Panc1 (cell line): ENCODE data around the gene CEP104. TPM values are rescaled to one million over a fixed set of nuclear protein-coding genes. Genes with fewer than 3 reads are reported as not detected.

Experiments used
- ATAC-seq: fragments of 200-7000 bp; cut with Tn5 transposase; 2 replicates; pipeline ENCODE4 v1.9.1; 2020; ENCODE audit warnings: mild to moderate bottlenecking, moderate library complexity
- BruUV-seq: library from RNA; stranded (reverse); fragments of 400-500 nt; replicated peaks from 2 replicates; lab custom pipeline; 2021; lab: Mats Ljungman, UMichigan
- CTCF ChIA-PET: fragments of 300-600 bp; sonication (Branson Sonifier 250); formaldehyde crosslinking; loops from one replicate; lab custom pipeline; 2022; ENCODE audit warnings: antibody characterized with exemption; lab: Charles Lee
- POLR2A ChIA-PET: fragments of 300-600 bp; sonication (Branson Sonifier 250); formaldehyde crosslinking; loops from one replicate; lab custom pipeline; 2022; ENCODE audit warnings: antibody characterized with exemption; lab: Charles Lee
- DNase-seq: peaks from one replicate; pipeline ENCODE4 v3.0.0-alpha.2; 2010; ENCODE audit warnings: low read depth, low spot score
- H3K27ac ChIP-seq: 2 replicates; pipeline ENCODE4 v1.5.1; 2011; ENCODE audit warnings: mild to moderate bottlenecking, low read length, inconsistent platforms
- H3K27me3 ChIP-seq: fragments of 200-500 bp; sonication (Bioruptor generic); 2 replicates; pipeline ENCODE4 v1.6.0; 2014; ENCODE audit warnings: low read length, inconsistent platforms; ENCODE audit not compliant: control insufficient read depth, insufficient read depth
- H3K36me3 ChIP-seq: fragments of 200-500 bp; sonication (Bioruptor generic); 2 replicates; pipeline ENCODE4 v1.5.1; 2014; ENCODE audit warnings: inconsistent platforms, mild to moderate bottlenecking, low read length, moderate library complexity; ENCODE audit not compliant: control insufficient read depth, insufficient read depth
- H3K4me1 ChIP-seq: 2 replicates; pipeline ENCODE4 v1.5.1; 2011; ENCODE audit warnings: inconsistent platforms, mild to moderate bottlenecking, low read length, moderate library complexity; ENCODE audit not compliant: control insufficient read depth, insufficient read depth
- H3K4me3 ChIP-seq, 2 experiments: 2 replicates each; pipeline ENCODE4 v1.5.1; 2011 to 2012; ENCODE audit warnings: low read depth in 2 of 2, low read length in 2 of 2, mild to moderate bottlenecking in 2 of 2, inconsistent platforms in 1 of 2, moderate library complexity in 1 of 2
- H3K9me3 ChIP-seq: fragments of 200-500 bp; sonication (Bioruptor generic); 2 replicates; pipeline ENCODE4 v1.5.1; 2014; ENCODE audit warnings: low read depth, mild to moderate bottlenecking, inconsistent platforms, low read length, moderate library complexity; ENCODE audit not compliant: control insufficient read depth, insufficient read depth
- POLR2AphosphoS5 ChIP-seq: IDR thresholded peaks from 2 replicates; pipeline ENCODE4 v1.6.1; 2012; ENCODE audit warnings: mild to moderate bottlenecking, low read depth, low read length, moderate library complexity
- REST ChIP-seq, 2 experiments: IDR thresholded peaks; 2 replicates each; pipeline ENCODE4 v1.6.1; 2011 to 2012; ENCODE audit warnings: low read depth in 2 of 2, control low read depth in 1 of 2, low read length in 1 of 2, mild to moderate bottlenecking in 1 of 2, moderate library complexity in 1 of 2; ENCODE audit not compliant: insufficient read depth in 1 of 2
- SIN3A ChIP-seq: IDR thresholded peaks from 2 replicates; pipeline ENCODE4 v1.6.1; 2012; ENCODE audit warnings: low read depth, mild to moderate bottlenecking, low read length, moderate library complexity, borderline replicate concordance; ENCODE audit not compliant: insufficient read depth
- TCF7L2 ChIP-seq: IDR thresholded peaks from 2 replicates; pipeline ENCODE4 v1.6.1; 2011; ENCODE audit warnings: mild to moderate bottlenecking, low read depth, low read length, inconsistent platforms
- in situ Hi-C: cut with HindIII; loops from 2 replicates; pipeline ENCODE4 v1.10.0; 2016; ENCODE audit warnings: low sequenced_read_pairs, low pct_unique_long_range_greater_than_20kb
- intact Hi-C: fragments of 100-400 bp; cut with micrococcal nuclease; formaldehyde crosslinking; loops from one replicate; pipeline ENCODE4 v1.10.0; 2022; ENCODE audit not compliant: unreplicated experiment
- total RNA-seq: library from RNA; stranded (reverse); gene quantifications from one replicate; pipeline ENCODE4 v1.2.1, GENCODE V29; 2021; ENCODE audit not compliant: unreplicated experiment
- TF ChIP-seq, protein P1 (sequence below): fragments of 450-650 bp; IDR thresholded peaks from 2 replicates; pipeline ENCODE4 v1.5.1; 2017; ENCODE audit warnings: mild to moderate bottlenecking

CEP104 gene
- total RNA-seq, 1 experiment from 2014 or later: 52.0 TPM

GRCh38 chr1:3852091-3852490 lies 4.9 kb downstream of the CEP104 start:
- in situ Hi-C loops: no loop called here
- no peak for TF ChIP-seq POLR2AphosphoS5
- TF ChIP-seq TCF7L2: no peak
- TF ChIP-seq, protein P1, sequence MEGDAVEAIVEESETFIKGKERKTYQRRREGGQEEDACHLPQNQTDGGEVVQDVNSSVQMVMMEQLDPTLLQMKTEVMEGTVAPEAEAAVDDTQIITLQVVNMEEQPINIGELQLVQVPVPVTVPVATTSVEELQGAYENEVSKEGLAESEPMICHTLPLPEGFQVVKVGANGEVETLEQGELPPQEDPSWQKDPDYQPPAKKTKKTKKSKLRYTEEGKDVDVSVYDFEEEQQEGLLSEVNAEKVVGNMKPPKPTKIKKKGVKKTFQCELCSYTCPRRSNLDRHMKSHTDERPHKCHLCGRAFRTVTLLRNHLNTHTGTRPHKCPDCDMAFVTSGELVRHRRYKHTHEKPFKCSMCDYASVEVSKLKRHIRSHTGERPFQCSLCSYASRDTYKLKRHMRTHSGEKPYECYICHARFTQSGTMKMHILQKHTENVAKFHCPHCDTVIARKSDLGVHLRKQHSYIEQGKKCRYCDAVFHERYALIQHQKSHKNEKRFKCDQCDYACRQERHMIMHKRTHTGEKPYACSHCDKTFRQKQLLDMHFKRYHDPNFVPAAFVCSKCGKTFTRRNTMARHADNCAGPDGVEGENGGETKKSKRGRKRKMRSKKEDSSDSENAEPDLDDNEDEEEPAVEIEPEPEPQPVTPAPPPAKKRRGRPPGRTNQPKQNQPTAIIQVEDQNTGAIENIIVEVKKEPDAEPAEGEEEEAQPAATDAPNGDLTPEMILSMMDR: no peak
- TF ChIP-seq SIN3A: no peak
- no peak for TF ChIP-seq REST (IDR thresholded peaks at IDR 0.05; ENCODE audit: insufficient read depth in 1 of 2, low read depth in 2 of 2, low read length in 1 of 2)

DNA sequence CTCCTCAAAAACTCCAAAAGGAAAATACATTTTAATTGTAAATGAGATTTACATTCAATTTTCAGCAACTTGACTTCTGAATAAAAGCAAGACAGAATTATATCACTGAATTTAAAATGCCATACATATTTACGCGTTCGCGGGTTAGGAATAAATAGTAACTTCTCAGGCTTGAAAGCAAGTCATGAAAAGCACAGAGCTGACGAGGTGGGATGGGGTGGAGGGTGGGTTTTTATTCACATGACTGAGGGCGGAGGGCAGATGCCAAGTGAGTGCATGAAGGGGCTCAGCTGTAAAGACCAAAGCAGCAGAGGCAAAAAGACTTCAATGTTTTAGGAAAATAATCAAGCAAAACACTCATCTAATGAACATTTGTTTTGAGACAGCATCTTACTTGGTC lies 5.7 kb downstream of the CEP104 start:
- H3K27me3 ChIP-seq: no peaks in the 10 kb centered on the region
- no TSS peak for BruUV-seq
- ATAC-seq: no peak
- in situ Hi-C loops (no loop called here), intact Hi-C loops (no loop called here)
- DNase-seq: no peak
- peaks cover 5% of the 10 kb centered on the region for H3K4me1 ChIP-seq
- no peak overlapping the region for H3K27ac ChIP-seq
- CTCF ChIA-PET: no interaction called here
- no peaks in the 10 kb centered on the region for H3K9me3 ChIP-seq
- no peak overlapping the region for H3K4me3 ChIP-seq
- peaks cover 9% of the 10 kb centered on the region for H3K36me3 ChIP-seq
- no peak for TF ChIP-seq SIN3A
- TF ChIP-seq, protein P1: no peak
- no peak for TF ChIP-seq POLR2AphosphoS5
- no peak for TF ChIP-seq REST (IDR thresholded peaks at IDR 0.05; ENCODE audit: insufficient read depth in 1 of 2, low read depth in 2 of 2, low read length in 1 of 2)
- TF ChIP-seq TCF7L2: no peak
- POLR2A ChIA-PET: no interaction called here

More at GRCh38 chr1:3852091-3852490, 4.9 kb downstream of the CEP104 start:
- ChIA-PET CTCF (no interaction called here), POLR2A (no interaction called here)
- ATAC-seq (no peak), DNase-seq (no peak)
- Histone ChIP-seq H3K4me1 (peaks cover 5% of the 10 kb centered on the region), H3K36me3 (peaks cover 6% of the 10 kb centered on the region; the same call in 1 of the 2 replicates), H3K9me3 (no peaks in the 10 kb centered on the region), H3K4me3 (no peak overlapping the region), H3K27ac (no peak overlapping the region), H3K27me3 (no peaks in the 10 kb centered on the region)
- no TSS peak for BruUV-seq
- intact Hi-C loops: no loop called here
